ENCODE measurements around the gene ZNF804B.

ZNF804B gene

DNA sequence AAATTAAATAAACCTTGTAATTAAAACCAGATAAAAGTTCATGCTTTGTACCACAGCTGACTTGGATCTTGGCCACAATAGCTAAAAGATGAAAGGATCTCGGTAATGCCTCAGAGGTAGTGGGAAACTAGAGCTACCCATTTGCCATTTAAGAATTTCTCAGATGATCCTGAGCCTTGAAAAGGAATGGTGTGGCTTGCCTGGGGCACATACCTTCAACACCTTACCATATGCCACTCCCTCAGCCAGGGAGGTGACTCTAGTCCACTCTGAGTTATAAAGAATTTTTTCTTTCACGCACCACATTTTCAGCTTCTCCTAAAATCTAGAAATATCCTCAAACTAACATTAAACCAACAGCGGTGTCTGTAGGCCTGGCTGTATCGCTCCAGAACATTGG lies 552.4 kb downstream of the ZNF804B start:
- Histone ChIP-seq H3K4me1 (ENCODE audit: control insufficient read depth, insufficient read depth, low read length) (no peaks in the 10 kb centered on the region), H3K4me3 (ENCODE audit: low read depth, low read length) (no peak overlapping the region), H3K9me3 (ENCODE audit: control insufficient read depth, insufficient read depth, low read depth, low read length) (no peaks in the 10 kb centered on the region), H3K36me3 (ENCODE audit: control insufficient read depth in 2 of 2, insufficient read depth in 1 of 2, low read length in 2 of 2) (no peaks in the 10 kb centered on the region), H3K27ac (ENCODE audit: extremely low read depth, low read depth, low read length) (no peak overlapping the region)
- POLR2A ChIA-PET: no interaction called here
- CTCF ChIA-PET: no interaction called here
- TF ChIP-seq ZSCAN4 (tag by site-specific recombination; IDR thresholded peaks at IDR 0.05): no peak
- TF ChIP-seq ZNF266 (tag by site-specific recombination; IDR thresholded peaks at IDR 0.05; ENCODE audit: low read depth): no peak
- TF ChIP-seq, protein P1, sequence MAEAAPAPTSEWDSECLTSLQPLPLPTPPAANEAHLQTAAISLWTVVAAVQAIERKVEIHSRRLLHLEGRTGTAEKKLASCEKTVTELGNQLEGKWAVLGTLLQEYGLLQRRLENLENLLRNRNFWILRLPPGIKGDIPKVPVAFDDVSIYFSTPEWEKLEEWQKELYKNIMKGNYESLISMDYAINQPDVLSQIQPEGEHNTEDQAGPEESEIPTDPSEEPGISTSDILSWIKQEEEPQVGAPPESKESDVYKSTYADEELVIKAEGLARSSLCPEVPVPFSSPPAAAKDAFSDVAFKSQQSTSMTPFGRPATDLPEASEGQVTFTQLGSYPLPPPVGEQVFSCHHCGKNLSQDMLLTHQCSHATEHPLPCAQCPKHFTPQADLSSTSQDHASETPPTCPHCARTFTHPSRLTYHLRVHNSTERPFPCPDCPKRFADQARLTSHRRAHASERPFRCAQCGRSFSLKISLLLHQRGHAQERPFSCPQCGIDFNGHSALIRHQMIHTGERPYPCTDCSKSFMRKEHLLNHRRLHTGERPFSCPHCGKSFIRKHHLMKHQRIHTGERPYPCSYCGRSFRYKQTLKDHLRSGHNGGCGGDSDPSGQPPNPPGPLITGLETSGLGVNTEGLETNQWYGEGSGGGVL (tag by site-specific recombination; IDR thresholded peaks at IDR 0.05): no peak
- TF ChIP-seq PRDM2 (tag by site-specific recombination; IDR thresholded peaks at IDR 0.05; ENCODE audit: borderline replicate concordance): no peak
- no peak for TF ChIP-seq ZFP41 (tag by site-specific recombination; IDR thresholded peaks at IDR 0.05; ENCODE audit: borderline replicate concordance)
- TF ChIP-seq ZNF354C (tag by site-specific recombination; IDR thresholded peaks at IDR 0.05; ENCODE audit: borderline replicate concordance, low read depth): no peak
- no peak for TF ChIP-seq REPIN1 (tag by site-specific recombination; IDR thresholded peaks at IDR 0.05; ENCODE audit: low read depth)
- TF ChIP-seq ZNF768 (tag by site-specific recombination; IDR thresholded peaks at IDR 0.05): no peak
- TF ChIP-seq ZNF23 (tag by site-specific recombination; IDR thresholded peaks at IDR 0.05; ENCODE audit: borderline replicate concordance): no peak
- TF ChIP-seq, protein P2, sequence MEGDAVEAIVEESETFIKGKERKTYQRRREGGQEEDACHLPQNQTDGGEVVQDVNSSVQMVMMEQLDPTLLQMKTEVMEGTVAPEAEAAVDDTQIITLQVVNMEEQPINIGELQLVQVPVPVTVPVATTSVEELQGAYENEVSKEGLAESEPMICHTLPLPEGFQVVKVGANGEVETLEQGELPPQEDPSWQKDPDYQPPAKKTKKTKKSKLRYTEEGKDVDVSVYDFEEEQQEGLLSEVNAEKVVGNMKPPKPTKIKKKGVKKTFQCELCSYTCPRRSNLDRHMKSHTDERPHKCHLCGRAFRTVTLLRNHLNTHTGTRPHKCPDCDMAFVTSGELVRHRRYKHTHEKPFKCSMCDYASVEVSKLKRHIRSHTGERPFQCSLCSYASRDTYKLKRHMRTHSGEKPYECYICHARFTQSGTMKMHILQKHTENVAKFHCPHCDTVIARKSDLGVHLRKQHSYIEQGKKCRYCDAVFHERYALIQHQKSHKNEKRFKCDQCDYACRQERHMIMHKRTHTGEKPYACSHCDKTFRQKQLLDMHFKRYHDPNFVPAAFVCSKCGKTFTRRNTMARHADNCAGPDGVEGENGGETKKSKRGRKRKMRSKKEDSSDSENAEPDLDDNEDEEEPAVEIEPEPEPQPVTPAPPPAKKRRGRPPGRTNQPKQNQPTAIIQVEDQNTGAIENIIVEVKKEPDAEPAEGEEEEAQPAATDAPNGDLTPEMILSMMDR (tag by site-specific recombination; IDR thresholded peaks at IDR 0.05): no peak
- no peak for TF ChIP-seq INSM2 (tag by site-specific recombination; IDR thresholded peaks at IDR 0.05)
- TF ChIP-seq, protein P3, sequence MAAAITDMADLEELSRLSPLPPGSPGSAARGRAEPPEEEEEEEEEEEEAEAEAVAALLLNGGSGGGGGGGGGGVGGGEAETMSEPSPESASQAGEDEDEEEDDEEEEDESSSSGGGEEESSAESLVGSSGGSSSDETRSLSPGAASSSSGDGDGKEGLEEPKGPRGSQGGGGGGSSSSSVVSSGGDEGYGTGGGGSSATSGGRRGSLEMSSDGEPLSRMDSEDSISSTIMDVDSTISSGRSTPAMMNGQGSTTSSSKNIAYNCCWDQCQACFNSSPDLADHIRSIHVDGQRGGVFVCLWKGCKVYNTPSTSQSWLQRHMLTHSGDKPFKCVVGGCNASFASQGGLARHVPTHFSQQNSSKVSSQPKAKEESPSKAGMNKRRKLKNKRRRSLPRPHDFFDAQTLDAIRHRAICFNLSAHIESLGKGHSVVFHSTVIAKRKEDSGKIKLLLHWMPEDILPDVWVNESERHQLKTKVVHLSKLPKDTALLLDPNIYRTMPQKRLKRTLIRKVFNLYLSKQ (tag by site-specific recombination; IDR thresholded peaks at IDR 0.05; ENCODE audit: borderline replicate concordance): no peak
- TF ChIP-seq ZIC2 (tag by site-specific recombination; IDR thresholded peaks at IDR 0.05): no peak
- no peak for TF ChIP-seq ZNF280C (tag by site-specific recombination; IDR thresholded peaks at IDR 0.05)
- TF ChIP-seq, protein P4, sequence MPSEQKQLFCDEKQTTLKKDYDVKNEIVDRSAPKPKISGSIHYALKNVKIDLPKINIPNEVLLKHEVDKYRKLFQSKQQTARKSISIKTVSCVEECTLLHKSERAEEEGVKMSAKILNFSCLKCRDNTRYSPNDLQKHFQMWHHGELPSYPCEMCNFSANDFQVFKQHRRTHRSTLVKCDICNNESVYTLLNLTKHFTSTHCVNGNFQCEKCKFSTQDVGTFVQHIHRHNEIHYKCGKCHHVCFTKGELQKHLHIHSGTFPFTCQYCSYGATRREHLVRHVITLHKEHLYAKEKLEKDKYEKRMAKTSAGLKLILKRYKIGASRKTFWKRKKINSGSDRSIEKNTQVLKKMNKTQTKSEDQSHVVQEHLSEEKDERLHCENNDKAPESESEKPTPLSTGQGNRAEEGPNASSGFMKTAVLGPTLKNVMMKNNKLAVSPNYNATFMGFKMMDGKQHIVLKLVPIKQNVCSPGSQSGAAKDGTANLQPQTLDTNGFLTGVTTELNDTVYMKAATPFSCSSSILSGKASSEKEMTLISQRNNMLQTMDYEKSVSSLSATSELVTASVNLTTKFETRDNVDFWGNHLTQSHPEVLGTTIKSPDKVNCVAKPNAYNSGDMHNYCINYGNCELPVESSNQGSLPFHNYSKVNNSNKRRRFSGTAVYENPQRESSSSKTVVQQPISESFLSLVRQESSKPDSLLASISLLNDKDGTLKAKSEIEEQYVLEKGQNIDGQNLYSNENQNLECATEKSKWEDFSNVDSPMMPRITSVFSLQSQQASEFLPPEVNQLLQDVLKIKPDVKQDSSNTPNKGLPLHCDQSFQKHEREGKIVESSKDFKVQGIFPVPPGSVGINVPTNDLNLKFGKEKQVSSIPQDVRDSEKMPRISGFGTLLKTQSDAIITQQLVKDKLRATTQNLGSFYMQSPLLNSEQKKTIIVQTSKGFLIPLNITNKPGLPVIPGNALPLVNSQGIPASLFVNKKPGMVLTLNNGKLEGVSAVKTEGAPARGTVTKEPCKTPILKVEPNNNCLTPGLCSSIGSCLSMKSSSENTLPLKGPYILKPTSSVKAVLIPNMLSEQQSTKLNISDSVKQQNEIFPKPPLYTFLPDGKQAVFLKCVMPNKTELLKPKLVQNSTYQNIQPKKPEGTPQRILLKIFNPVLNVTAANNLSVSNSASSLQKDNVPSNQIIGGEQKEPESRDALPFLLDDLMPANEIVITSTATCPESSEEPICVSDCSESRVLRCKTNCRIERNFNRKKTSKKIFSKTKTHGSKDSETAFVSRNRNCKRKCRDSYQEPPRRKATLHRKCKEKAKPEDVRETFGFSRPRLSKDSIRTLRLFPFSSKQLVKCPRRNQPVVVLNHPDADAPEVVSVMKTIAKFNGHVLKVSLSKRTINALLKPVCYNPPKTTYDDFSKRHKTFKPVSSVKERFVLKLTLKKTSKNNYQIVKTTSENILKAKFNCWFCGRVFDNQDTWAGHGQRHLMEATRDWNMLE (tag by site-specific recombination; conservative IDR thresholded peaks at IDR 0.05; ENCODE audit: low read depth): no peak

Measured in HEK293 (cell line).